B cell (primary cell): ENCODE results near the gene TRPV2.

Source experiments
- CTCF ChIP-seq: fragments of 200-600 bp; IDR thresholded peaks from one replicate; pipeline ENCODE4 v1.8.0; 2022; ENCODE audit warnings: antibody characterized with exemption, mild to moderate bottlenecking
- EZH2 ChIP-seq: IDR thresholded peaks from 2 replicates; pipeline ENCODE4 v1.6.1; 2012; ENCODE audit warnings: borderline replicate concordance, low read depth, mild to moderate bottlenecking, moderate library complexity, low read length; ENCODE audit not compliant: insufficient read depth, poor library complexity, severe bottlenecking

- no peak for TF ChIP-seq CTCF
- TF ChIP-seq EZH2, result no peak
Observed at GRCh38 chr17:16442594-16443510, 27.5 kb downstream of the TRPV2 start.
